Measurements from ENCODE around the gene ACE.

The ACE gene

GRCh38 chr17:63475491-63476412 is 1.1 kb upstream of the ACE start:
- no peak for DNase-seq

GRCh38 chr17:63476459-63476853 is 405 bp upstream of the ACE start:
- DNase-seq, result peak; percentile 27

- no peak for DNase-seq
Measured at GRCh38 chr17:63477480-63478440, 899 bp downstream of the ACE start.

- DNase-seq, result peak; percentile 84
Measured at GRCh38 chr17:63478814-63479494, 2.1 kb downstream of the ACE start.

- DNase-seq, result no peak
Measured at GRCh38 chr17:63479495-63480184, 2.8 kb downstream of the ACE start.

- no peak for DNase-seq
Measured at GRCh38 chr17:63480192-63480784, 3.4 kb downstream of the ACE start.

GRCh38 chr17:63480826-63481487 is 4.1 kb downstream of the ACE start:
- DNase-seq, result no peak

- DNase-seq, result no peak
Measured at GRCh38 chr17:63481488-63481870, 4.6 kb downstream of the ACE start.

GRCh38 chr17:63482509-63482908 is 5.6 kb downstream of the ACE start:
- DNase-seq, result no peak

GRCh38 chr17:63483038-63483437 is 6.2 kb downstream of the ACE start:
- no peak for DNase-seq

- no peak for DNase-seq
Measured at GRCh38 chr17:63483655-63484575, 7.1 kb downstream of the ACE start.

GRCh38 chr17:63486317-63487013 is 9.6 kb downstream of the ACE start:
- no peak for DNase-seq

- no peak for DNase-seq
Measured at GRCh38 chr17:63487014-63487339, 10.1 kb downstream of the ACE start.

GRCh38 chr17:63488851-63489250 is 12.0 kb downstream of the ACE start:
- no peak for DNase-seq

GRCh38 chr17:63489291-63489690 is 12.4 kb downstream of the ACE start:
- no peak for DNase-seq

GRCh38 chr17:63490329-63490728 is 13.5 kb downstream of the ACE start:
- DNase-seq, result no peak

GRCh38 chr17:63490858-63491400 is 14.1 kb downstream of the ACE start:
- no peak for DNase-seq

GRCh38 chr17:63491413-63491812 is 14.6 kb downstream of the ACE start:
- DNase-seq, result no peak

- no peak for DNase-seq
Measured at GRCh38 chr17:63491977-63492618, 15.2 kb downstream of the ACE start.

All from activated naive CD4-positive, alpha-beta T cell treated with Interleukin-2 at 50 U/mL for 16 hours (primary cell).